ENCODE data around the gene COL27A1.
A peak's percentile ranks its signal among the peaks of the same experiment; 100 is the strongest.

The COL27A1 gene

DNA sequence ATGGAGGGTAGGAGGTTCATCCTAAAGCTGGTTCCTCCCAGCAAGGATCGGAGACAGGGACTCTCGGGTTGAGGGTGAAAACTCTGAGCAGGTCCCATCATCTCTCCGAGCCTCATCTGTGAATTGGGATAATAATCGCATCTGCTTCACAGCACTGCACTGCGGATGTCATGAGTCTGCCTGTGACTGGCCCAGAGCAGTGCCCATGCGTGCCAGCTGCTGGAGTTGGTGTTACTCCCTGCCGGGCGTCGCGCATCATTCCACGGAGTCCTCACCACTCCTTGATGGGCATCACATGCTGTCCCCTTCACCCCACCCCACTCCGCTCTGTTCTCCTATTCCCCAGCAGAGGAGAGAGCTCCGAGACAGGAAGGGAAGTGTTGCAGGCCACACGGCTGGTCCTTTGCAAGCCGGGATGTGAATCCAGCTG lies 132.4 kb downstream of the COL27A1 start:
- DNase-seq (ENCODE audit: low read depth): no peak

DNA sequence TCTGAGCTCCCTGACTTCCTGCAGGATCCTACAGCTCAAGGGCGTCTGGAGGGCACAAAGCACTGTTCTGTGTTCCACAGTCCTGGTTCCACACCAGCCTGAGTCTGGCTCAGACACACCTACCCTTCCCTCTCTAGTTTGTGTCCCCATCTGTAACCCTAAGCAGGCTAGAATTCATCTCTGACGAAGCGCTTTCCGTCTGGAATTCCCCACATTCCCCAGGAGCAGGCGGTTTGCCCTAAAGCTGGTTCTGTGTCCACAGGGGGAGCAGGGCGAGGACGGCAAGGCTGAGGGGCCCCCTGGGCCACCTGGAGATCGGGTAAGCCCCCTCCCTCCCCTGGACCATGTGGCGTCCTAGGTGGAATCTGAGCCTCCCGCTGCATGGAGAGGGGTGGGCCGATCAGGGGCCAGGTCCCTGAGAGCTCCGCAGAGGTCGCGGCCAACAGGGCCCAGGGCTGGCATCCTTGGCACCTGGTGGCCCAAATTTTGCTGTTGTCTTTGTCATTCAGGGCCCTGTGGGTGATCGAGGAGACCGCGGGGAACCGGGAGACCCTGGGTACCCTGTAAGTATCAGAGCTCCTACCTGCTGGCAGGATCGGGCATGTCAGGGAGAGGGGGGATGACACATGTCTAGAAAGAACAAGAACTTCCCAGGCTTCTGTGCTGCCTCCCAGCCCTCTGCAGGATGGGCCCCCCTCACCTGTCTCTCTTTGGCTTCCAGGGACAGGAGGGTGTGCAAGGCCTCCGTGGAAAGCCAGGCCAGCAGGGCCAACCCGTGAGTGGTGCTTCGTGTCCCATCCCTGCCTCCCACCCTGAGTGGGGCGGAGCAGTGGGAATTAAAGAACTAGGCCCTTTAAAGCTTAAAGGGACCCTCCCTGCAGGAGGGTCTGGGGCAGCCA lies 133.1 kb downstream of the COL27A1 start:
- no peak for DNase-seq (ENCODE audit: low read depth)

DNA sequence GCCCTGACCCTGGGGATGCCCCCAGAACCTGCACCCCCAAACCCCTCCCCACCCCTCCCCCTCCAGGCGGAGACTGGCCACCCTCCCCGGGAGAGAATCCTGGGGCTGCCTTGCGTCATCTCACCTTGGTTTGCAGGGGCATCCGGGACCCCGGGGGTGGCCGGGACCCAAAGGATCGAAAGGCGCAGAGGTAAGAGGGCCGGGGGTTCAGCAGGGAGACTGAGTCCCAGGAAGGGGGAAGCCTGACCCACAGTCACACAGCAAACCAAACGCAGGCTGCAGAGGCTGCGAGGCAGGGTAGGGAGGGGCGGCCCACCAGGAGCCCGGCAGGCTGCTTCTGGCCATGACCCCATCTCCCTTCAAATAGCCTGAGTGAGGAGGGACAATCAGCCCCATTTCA lies 133.8 kb downstream of the COL27A1 start:
- no peak for DNase-seq (ENCODE audit: low read depth)

DNA sequence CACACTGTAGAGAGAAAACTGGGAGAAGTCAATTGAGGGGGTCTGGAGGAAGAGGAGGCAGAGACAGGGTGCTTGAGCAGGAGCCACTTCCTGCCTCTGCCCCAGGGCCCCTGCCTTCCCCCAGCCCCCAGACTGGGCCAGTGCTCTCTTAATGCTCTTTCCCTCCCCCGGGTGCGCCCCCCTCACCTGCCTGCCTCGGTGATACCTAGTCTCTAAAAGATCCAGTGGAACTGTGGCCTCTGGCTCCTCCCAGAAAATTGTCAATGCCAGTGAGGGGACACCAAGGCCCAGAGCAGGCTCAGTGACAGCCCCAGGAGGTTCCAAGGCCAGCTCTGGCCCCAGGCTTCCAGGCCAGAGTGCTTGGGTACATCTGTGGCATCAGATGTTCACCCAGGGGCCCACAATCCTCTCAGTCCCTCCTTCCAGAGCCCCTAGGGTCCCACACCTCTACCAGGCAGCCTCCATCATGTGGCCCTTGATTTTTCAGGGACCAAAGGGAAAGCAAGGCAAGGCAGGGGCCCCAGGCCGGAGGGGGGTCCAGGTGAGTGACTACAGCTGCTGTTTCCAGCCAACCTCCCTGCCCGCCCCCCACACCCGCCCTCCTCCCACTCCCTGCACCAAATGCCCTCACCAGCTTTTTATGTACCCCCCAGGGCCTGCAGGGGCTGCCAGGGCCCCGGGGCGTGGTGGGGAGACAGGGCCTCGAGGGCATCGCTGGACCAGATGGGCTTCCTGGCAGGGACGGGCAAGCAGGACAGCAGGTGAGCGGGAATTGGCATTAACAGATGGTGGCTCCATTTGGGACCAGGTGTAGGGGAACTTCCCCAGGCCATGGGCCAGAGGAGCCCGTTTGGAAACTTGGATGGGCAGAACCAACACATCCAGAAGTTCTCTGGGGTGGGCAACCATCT lies 134.5 kb downstream of the COL27A1 start:
- no peak for DNase-seq (ENCODE audit: low read depth)

DNA sequence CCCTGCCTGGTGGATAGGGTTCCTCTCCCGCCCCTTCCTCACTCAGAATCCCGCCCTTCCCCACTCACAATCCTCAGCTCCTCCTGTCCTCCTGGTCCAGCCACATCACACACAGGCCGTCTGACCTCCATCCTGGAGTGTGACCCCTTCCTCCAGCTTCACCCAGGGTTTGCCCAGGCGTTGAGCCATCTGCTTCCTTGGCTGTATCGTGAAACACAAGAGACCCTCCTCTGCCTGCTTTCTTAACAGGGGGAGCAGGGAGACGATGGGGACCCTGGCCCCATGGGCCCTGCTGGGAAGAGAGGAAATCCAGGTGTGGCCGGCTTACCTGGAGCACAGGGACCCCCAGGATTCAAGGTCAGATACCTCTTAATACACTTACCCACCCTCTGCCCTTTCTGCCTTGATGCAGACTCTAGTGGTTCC lies 135.2 kb downstream of the COL27A1 start:
- DNase-seq (ENCODE audit: low read depth): no peak

DNA sequence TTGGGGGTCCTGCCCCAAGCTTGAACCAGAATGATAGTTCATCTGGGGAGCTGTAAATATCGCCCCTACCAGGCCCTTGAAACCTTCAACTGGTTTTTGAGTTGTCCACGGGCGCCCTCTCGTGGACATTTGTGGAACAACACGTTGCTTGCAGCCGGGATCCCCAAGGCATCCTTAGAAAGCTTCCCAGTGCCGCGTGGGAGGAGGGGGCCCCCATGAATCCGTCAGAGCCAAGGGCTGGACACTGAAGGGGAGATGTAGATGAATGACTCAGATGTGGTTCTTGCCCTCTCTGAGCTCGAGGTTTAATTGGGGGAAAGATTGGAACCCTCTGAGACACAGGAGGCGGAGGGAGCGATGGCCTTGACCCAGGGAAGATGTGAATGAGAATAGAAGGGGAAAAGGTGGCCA lies 135.7 kb downstream of the COL27A1 start:
- DNase-seq (ENCODE audit: low read depth): peak; percentile 42

DNA sequence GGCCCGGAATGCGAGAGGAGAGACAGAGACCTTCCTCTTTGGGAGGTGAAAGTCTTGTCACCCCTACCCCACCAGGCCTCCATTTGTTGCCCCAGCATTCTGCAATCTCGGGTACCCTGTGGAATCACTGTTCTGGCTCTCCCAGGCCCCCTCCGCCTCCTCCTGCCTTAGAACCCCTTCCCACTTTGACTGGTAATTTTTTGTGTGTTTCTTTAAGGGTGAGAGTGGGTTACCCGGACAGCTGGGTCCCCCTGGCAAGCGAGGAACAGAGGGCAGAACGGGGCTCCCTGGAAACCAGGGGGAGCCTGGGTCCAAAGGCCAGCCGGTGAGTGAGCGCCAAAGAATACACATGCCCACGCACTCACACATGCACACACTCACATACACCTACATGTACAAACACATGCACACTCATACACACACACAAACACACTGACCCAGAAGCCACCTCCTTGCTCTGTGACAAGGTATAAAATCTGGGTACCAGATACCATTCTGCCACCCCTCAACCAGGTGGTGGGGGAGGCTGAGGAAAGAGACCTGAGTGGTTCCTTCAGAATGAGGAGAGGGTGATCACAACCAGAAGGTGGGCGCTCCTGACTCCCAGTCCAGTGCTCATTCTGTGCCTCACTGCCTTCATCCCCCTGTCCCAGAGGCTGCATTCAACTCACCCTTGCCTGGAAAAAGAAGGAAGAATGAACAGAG lies 136.7 kb downstream of the COL27A1 start:
- no peak for DNase-seq (ENCODE audit: low read depth)

DNA sequence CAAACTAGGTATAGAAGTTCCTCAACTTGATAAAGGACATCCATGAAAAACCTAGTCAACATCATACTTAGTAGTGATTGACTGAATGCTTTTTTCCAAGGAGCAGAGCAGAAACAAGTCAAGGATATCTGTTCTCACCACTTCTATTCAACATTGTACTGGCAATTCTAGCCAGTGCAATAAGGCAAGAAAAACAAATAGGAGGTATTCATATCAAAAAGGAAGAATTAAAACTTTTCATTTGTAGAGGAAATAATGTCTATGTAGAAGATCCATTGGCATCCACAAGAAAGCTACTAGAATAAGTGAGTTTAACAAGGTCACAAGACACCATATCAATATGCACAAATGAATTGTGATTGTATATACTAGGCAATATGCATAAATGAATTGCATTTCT lies 139.3 kb downstream of the COL27A1 start:
- DNase-seq (ENCODE audit: low read depth): no peak

DNA sequence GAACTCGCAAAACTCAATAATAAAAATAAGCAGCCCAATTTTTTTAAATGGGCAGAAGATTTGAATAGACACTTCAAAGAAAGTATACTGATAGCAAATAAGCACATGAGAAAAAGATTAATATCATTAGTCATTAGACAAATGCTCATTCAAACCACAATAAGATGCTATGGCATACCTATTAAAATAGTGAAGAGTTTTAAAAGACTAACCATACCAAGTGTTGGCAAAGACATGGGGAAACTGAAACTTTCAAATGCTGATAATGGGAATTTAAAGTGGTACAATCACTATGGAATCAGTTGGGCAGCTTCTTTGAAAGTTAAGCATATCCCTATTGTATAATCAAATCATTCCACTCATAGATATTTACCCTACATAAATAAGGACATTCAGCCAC lies 141.0 kb downstream of the COL27A1 start:
- no peak for DNase-seq (ENCODE audit: low read depth)

DNA sequence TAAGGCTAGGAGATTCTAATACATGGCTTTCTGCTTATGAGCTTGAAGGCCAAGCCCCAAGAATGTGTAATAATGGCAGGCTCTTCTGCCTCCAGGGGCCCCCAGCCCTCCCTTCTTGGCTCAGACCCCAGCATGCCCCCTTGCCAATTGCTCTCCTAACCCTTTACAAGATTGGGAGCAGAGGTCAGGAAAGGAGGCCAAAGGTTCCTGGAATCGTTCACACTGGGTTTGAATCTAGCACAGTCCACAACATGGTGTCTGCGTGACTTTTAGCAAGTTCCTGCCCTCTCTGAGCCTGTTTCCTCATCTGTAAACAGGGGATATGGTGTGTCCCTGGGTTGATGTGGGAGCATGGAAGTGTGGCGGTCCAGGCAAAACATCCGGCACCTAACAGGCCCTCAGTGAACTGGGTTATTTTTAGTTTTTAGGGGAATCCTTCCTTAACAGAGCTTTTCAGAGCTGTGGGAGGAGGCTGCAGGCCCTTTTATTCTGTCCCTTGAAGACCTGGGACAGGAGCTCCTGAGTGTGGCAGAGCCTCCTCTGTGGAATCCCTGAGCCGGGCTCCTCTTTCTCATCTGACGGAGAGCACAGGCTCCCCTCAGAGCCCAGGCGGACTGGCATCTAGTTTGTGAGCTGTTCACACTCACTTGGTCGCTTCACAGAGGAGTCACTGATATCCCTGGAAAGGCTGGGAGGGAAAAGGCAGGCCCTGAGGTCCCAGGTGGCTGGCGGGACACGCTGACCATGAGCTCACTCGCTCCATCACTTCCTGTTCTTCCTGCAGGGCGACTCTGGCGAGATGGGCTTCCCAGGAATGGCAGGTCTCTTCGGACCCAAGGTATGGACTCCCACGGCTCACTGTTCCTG lies 144.2 kb downstream of the COL27A1 start:
- DNase-seq (ENCODE audit: low read depth): no peak

DNA sequence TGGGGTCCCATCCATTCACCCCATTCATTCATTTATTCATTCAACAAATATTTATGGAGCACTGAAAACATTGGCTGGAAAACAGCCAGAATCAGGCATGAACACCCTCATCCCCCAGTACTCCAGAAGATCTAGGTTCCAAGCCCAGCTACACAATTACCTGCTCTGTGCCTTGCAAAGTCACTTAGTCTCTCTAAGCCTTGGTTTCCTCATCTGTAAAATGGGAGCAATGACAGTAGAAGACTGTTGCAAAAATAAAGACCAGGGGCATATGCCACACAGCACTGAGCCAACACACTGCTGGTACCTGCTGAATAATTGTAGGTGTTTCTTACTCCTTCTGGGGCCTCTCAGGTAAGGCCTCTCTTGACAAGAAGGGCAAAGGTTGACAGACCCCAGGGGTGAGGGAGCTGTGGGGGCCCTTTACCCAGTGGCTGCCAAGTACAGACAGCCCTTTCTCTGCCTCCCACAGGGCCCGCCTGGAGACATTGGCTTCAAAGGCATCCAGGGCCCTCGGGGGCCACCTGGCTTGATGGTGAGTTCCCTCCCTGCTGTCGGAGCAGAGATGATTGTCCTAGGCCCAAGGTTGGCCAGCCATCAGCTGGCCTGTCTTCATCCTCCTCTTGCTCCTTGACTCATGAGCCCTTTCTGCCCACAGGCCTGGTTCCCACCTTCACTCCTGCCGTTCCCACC lies 145.0 kb downstream of the COL27A1 start:
- DNase-seq (ENCODE audit: low read depth): no peak

DNA sequence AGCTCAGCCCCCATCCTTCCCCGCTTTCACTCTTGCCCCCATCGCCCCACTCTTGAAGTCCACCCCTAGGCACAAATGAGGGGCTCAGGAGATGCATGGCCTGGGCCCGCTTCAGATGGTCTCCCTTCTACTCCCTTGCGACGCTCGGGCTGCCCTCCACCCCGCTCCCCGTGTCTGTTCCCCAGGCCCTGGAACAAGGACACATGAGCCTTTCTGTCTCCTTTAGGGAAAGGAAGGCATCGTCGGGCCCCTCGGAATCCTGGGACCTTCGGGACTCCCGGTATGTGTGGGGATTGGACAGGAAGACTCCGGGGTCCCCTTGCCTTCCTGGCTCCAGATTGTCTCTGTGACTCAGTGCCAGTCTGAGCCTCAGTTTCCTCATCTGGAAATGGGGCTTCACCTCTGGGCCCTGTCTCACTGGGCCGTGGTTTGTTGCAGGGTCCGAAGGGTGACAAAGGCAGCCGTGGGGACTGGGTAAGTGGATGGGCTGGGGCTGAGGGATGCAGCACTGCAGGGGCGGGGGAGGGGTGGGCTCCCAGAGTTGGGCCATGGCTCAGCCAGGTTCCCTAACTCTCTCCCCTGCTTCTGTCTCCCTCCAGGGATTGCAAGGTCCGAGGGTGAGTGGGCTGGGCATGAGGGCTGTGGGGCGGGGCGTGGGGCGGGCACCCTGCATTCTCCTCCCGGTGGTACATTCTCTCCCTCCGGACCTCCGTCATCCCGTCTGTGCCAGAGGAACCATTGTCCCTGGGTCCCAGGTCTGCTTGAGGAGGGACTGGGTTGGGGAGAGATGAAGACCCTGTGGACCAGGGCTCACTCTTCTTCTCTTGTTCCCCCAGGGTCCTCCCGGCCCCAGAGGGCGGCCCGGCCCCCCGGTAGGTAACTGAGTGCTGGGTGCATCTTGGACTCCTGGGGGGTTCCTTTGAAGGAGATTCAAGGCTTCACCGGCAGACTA lies 145.8 kb downstream of the COL27A1 start:
- no peak for DNase-seq (ENCODE audit: low read depth)

DNA sequence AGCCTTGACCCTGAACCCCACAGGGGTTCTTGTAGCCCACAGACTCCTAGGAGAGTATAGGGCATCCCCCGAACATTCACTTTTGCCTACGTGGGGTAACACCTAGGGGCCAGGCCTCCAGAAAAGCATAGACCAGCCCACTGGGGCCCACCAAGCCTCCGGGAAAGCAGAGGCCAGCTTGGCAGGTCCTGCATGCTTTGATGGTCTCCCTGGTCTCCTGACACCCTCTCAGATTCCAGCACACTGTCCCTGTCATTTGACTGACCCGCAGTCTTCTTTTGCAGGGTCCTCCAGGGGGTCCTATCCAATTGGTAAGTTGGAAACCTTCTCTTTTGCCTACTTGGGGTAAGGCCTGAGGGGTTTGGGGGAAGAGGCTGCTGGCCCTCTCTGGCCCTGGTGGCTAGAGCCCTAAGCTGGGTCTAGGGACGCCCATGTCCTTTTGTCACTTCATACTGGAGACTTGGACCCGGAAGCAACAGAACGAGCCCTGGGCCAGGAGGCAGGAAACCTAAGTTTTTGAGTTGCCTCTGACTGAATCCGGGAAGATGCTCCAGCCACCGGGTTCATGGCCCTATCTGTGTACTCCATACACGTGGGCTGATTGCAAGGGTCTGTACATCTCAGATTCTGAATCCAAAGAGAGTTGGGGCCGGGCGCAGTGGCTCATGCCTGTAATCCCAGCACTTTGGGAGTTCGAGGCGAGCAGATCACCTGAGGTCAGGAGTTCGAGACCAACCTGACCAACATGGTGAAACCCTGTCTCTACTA lies 146.6 kb downstream of the COL27A1 start:
- no peak for DNase-seq (ENCODE audit: low read depth)

DNA sequence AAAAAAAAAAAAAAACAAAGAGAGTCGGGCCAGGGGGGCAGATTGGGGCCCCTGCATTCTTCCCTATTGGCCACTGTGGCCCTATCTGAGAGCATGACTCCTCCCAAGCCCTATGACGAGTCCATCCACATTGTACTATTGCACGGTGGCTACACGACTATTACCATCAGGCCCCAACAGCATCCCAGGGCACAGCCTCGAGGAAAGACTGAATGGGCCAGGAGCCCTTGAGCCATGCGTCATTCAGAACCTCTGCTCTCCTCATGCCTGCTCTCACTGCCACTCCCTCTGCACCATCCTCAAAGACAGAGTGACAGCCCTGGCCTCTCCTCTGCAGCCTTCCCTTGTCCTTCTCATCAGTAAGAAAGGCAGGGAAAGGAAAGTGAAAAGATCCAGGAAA lies 147.4 kb downstream of the COL27A1 start:
- no peak for DNase-seq (ENCODE audit: low read depth)

DNA sequence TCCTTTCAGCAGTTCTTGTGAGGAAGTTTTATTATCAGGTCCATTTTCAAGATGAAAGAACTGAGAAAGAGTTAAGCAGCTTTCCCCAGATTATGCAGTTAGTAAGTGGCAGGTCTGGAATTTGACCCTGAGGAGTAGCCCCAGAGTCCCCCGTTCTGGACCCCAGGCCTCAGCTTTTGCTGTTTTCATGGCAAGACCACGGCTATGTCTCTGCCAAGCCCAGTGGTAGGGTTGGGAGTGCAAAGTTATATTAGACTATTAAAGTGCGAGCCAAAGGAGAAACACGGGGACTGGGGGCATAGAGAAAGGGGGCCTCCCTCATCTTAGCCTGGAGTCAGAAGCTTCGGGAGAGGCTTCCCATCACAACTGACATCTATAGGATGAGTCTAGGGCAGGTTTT lies 148.2 kb downstream of the COL27A1 start:
- no peak for DNase-seq (ENCODE audit: low read depth)

DNA sequence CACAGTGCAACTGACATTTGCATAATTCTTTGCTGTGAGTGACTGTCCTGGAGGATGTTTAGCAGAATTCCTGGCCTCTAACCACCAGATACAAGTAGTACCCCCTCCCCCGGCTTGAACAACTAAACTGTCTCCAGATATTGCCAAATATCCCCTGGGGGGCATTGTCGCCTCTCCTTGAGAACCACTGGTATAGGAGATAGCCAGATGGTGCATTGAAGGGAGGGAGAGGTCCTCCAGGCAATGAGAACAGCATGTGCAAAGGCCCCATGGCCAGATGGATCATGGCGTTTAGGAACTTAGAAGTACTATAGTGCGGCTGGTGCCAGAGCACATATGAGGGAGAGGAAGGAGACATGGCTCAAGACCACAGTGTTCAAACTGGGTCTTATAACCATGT lies 148.6 kb downstream of the COL27A1 start:
- no peak for DNase-seq (ENCODE audit: low read depth)

DNA sequence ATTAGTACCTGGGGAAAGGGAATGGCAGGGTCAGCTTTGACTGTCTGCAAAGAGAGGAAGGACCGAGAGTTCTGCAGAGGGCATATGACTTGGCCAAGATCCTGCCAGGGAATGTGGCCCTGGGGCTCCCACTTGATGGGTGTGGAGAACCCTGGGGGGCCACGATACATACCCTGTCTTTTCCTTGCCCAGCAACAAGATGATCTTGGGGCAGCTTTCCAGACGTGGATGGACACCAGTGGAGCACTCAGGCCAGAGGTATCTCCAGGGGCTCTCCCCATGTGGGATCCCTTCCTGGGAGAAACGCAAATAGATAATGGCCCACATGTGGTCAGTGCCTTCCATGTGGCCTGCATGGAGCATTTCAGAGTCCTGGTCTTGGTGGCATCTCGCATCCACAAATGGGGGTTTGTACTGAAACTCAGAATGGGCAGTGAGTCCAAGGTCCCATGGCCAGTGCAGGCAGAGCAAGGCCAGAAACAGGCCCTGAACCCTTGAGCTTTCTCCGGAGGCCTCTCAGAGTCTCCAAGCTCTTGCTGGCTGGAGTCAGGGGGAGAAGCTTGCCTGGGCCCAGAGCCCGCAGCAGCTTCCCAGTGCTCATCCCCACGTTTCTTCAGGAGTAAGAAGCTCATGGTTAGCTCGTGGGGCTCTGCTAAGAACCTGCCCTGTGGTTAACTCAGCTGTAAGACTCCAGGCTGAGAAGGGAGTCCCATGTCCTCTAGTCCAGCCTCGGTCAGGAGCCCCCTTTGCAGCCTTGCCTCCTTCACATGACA lies 149.3 kb downstream of the COL27A1 start:
- no peak for DNase-seq (ENCODE audit: low read depth)

DNA sequence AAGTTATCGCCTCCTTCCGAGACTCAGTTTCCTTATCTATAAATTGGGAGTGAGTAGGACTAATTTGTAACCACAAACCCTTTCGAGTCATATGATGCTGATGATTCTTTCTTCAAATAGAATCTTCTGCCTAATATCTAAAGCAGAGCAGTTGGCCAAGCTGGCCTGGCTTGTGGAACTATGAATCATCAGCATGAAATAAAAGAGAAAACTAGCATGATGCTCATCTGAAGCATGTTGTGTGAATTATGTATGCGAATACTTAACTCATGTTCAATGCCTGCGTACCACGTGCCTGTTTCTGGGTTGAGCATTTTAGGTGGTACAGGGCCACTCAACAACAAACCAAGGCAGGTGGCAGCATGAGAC lies 152.5 kb downstream of the COL27A1 start:
- no peak for DNase-seq (ENCODE audit: low read depth)

Measured in stimulated activated CD8-positive, alpha-beta memory T cell treated with anti-CD3 and anti-CD28 coated beads, Interleukin-12 subunit alpha, Interleukin-12 subunit beta, amount 100 ng/mL, for 4 hours (primary cell).